K562 (cell line): ENCODE results near the gene PDE11A. TPM values are rescaled to one million over a fixed set of nuclear protein-coding genes. Genes with fewer than 3 reads are reported as not detected.

Source experiments
- ATAC-seq: fragments of 200-7000 bp; cut with Tn5 transposase; 3 replicates; pipeline ENCODE4 v1.9.1; 2020; ENCODE audit warnings: moderate library complexity
- BruUV-seq: library from RNA; stranded (reverse); fragments of 400-500 nt; replicated peaks from 2 replicates; lab custom pipeline; 2021; lab: Mats Ljungman, UMichigan
- CTCF ChIA-PET: fragments of 300-600 bp; formaldehyde crosslinking; extraction: SDS; loops from one replicate; lab custom pipeline; 2021; ENCODE audit warnings: low intra/inter-chr PET ratio; lab: Yijun Ruan, JAX
- POLR2A ChIA-PET: fragments of 300-600, 350-650 bp; sonication (Branson Sonifier 250); formaldehyde crosslinking; extraction: SDS; loops from one replicate; lab custom pipeline; 2021; ENCODE audit warnings: antibody characterized with exemption, inconsistent platforms; lab: Yijun Ruan, JAX
- DNase-seq, 4 experiments: peaks; one replicate each; pipeline versions ENCODE4 v3.0.0 to v3.0.0-alpha.2; 2011 to 2018; ENCODE audit warnings: low spot score in 3 of 4, mixed read lengths in 3 of 4; ENCODE audit errors: extremely low read depth in 1 of 4
- FAIRE-seq: peaks from 2 replicates; lab custom pipeline; 2011; peaks lifted over from hg19 to GRCh38; lab: Jason Lieb, UNC
- H2AFZ ChIP-seq: 2 replicates; pipeline ENCODE4 v1.6.0; 2011; ENCODE audit warnings: low read depth, low read length, control low read depth, inconsistent platforms
- H3K27ac ChIP-seq: fragments of 200-600 bp; 3 replicates; pipeline ENCODE4 v1.8.0; 2011; ENCODE audit warnings: low read depth, mild to moderate bottlenecking, control low read depth, inconsistent platforms, low read length, moderate library complexity, mixed read lengths; ENCODE audit errors: extremely low read depth
- H3K27me3 ChIP-seq, 2 experiments: fragments of 300-600 bp in 1 of 2; 2 replicates in 1 of 2; 3 replicates in 1 of 2; pipeline versions ENCODE4 v1.6.0 to v1.8.0; 2011; ENCODE audit warnings: inconsistent platforms in 2 of 2, low read length in 2 of 2, mild to moderate bottlenecking in 1 of 2, mixed read lengths in 1 of 2, moderate library complexity in 1 of 2; ENCODE audit not compliant: control insufficient read depth in 2 of 2, insufficient read depth in 2 of 2
- H3K36me3 ChIP-seq: fragments of 300-600 bp; 3 replicates; pipeline ENCODE4 v1.8.0; 2011; ENCODE audit warnings: mild to moderate bottlenecking, low read length, inconsistent platforms; ENCODE audit not compliant: control insufficient read depth, insufficient read depth
- H3K4me1 ChIP-seq, 2 experiments: fragments of 200-600 bp in 1 of 2; replicated peaks in 1 of 2; 2 replicates in 1 of 2; 3 replicates in 1 of 2; pipeline versions ENCODE4 v1.5.1 to v1.8.0; 2011; ENCODE audit warnings: inconsistent platforms in 2 of 2, low read length in 2 of 2, mild to moderate bottlenecking in 1 of 2, mixed read lengths in 1 of 2, moderate library complexity in 1 of 2; ENCODE audit not compliant: control insufficient read depth in 2 of 2, insufficient read depth in 2 of 2
- H3K4me2 ChIP-seq: 2 replicates; pipeline ENCODE4 v1.6.1; 2011; ENCODE audit warnings: low read length, control low read depth, inconsistent platforms, mixed read lengths; ENCODE audit not compliant: insufficient read depth
- H3K4me3 ChIP-seq: fragments of 200-600 bp; sonication (generic), shearing (Covaris generic); 2 replicates; pipeline ENCODE4 v1.5.1; 2016; ENCODE audit warnings: control low read depth, inconsistent platforms
- H3K79me2 ChIP-seq: fragments of 200-600 bp; 3 replicates; pipeline ENCODE4 v1.8.0; 2011; ENCODE audit warnings: low read length, inconsistent platforms; ENCODE audit not compliant: control insufficient read depth, insufficient read depth
- H3K9ac ChIP-seq, 2 experiments: 2 replicates each; pipeline versions ENCODE4 v1.6.0 to v1.6.1; 2011; ENCODE audit warnings: low read depth in 2 of 2, low read length in 2 of 2, control low read depth in 1 of 2, inconsistent platforms in 1 of 2, mild to moderate bottlenecking in 1 of 2, mixed read lengths in 1 of 2; ENCODE audit not compliant: insufficient read depth in 1 of 2
- H3K9me1 ChIP-seq: one replicate; pipeline ENCODE4 v1.6.0; 2011; ENCODE audit warnings: inconsistent platforms, mild to moderate bottlenecking, low read length, moderate library complexity; ENCODE audit not compliant: control insufficient read depth, insufficient read depth
- H3K9me3 ChIP-seq: replicated peaks from 2 replicates; pipeline ENCODE4 v1.5.1; 2011; ENCODE audit warnings: low read depth, low read length, inconsistent platforms; ENCODE audit not compliant: control insufficient read depth, insufficient read depth
- H4K20me1 ChIP-seq: replicated peaks from 2 replicates; pipeline ENCODE4 v1.6.1; 2011; ENCODE audit warnings: low read length, inconsistent platforms, mixed read lengths; ENCODE audit not compliant: control insufficient read depth, insufficient read depth
- CREB3 ChIP-seq: fragments of 450-650 bp; conservative IDR thresholded peaks from 2 replicates; pipeline ENCODE4 v1.6.1; 2016; ENCODE audit warnings: missing genetic modification characterization, low read depth, mild to moderate bottlenecking, missing compliant biosample characterization, moderate library complexity
- CXXC5 ChIP-seq: fragments of 250-450 bp; sonication (Bioruptor Pico); IDR thresholded peaks from 2 replicates; pipeline ENCODE4 v1.8.0; 2022; ENCODE audit warnings: inconsistent platforms, mild to moderate bottlenecking, moderate library complexity
- GTF2A2 ChIP-seq: IDR thresholded peaks from 2 replicates; pipeline ENCODE4 v1.6.1; 2016; ENCODE audit warnings: mild to moderate bottlenecking, missing genetic modification characterization, missing compliant biosample characterization
- NFIC ChIP-seq: fragments of 450-650 bp; IDR thresholded peaks from 2 replicates; pipeline ENCODE4 v1.6.1; 2017; ENCODE audit warnings: mild to moderate bottlenecking, inconsistent platforms
- NR4A1 ChIP-seq, 2 experiments: fragments of 250-450 bp in 1 of 2; fragments of 450-650 bp in 1 of 2; sonication (Bioruptor Pico) in 1 of 2; IDR thresholded peaks; 2 replicates each; pipeline versions ENCODE4 v1.4.0 to v1.6.1; 2016 to 2020; ENCODE audit warnings: mild to moderate bottlenecking in 2 of 2, missing compliant biosample characterization in 1 of 2, missing genetic modification characterization in 1 of 2, moderate library complexity in 1 of 2
- POLR2H ChIP-seq: IDR thresholded peaks from 2 replicates; pipeline ENCODE4 v1.6.1; 2016; ENCODE audit warnings: missing genetic modification characterization, low read depth, mild to moderate bottlenecking, control low read depth, missing compliant biosample characterization, moderate library complexity
- PTRF ChIP-seq: fragments of 450-650 bp; IDR thresholded peaks from 2 replicates; pipeline ENCODE4 v1.6.1; 2016; ENCODE audit warnings: mild to moderate bottlenecking, missing genetic modification characterization, missing compliant biosample characterization
- ZNF740 ChIP-seq, 3 experiments: fragments of 200-800 bp in 1 of 3; sonication (Bioruptor generic) in 1 of 3; sonication (generic) in 1 of 3; formaldehyde crosslinking in 1 of 3; IDR thresholded peaks; 2 replicates each; pipeline versions ENCODE4 v1.6.1 to v1.8.0; 2016 to 2022; ENCODE audit warnings: mild to moderate bottlenecking in 2 of 3, missing compliant biosample characterization in 2 of 3, missing genetic modification characterization in 2 of 3, missing genetic modification reagents in 1 of 3
- WGBS: fragments of 100-300 bp; shearing (Covaris generic); methylation state at CpG from one replicate; pipeline ENCODE4 v1.1.6; 2016; ENCODE audit warnings: low coverage, mixed read lengths; ENCODE audit not compliant: insufficient coverage; ENCODE audit errors: missing lambda C conversion rate; 5-methylcytosine and 5-hydroxymethylcytosine counted together
- in situ Hi-C: fragments of 300-500 bp; cut with MboI; formaldehyde crosslinking; loops from 4 replicates; pipeline ENCODE4 v1.15.0; 2018; ENCODE audit warnings: inconsistent platforms, mixed read lengths
- intact Hi-C: fragments of 100-400 bp; cut with micrococcal nuclease; formaldehyde crosslinking; loops from 2 replicates; pipeline ENCODE4 v1.14.2; 2022
- polyA plus RNA-seq, 8 experiments: library from polyadenylated mRNA; depleted of rRNA in 4 of 8; stranded (reverse) in 5 of 8; unstranded in 3 of 8; fragments of >200 nt; fragmentation: Nextera tagmentation in 2 of 8; fragmentation: Illumina TruSeq in 1 of 8; extraction: Ambion mirVana in 2 of 8; extraction: Trizol in 1 of 8; gene quantifications; 2 replicates each; pipeline versions ENCODE4 v1.2.1 to v1.2.3, GENCODE V29; 2011 to 2014; ENCODE audit warnings: inconsistent platforms in 1 of 8, missing spikeins in 1 of 8
- total RNA-seq, 7 experiments: library from RNA; depleted of rRNA in 6 of 7; stranded (reverse); fragments of >200 nt in 6 of 7; fragmentation: Illumina TruSeq in 2 of 7; extraction: Trizol in 2 of 7; gene quantifications; 2 replicates each; pipeline versions ENCODE4 v1.2.1 to v1.2.3, GENCODE V29; 2011 to 2021; ENCODE audit warnings: low replicate concordance in 1 of 7

PDE11A gene
- total and polyA plus RNA-seq, 9 of the 15 experiments (the other 6 are each of a cell fraction or from before 2014, with no cell fraction given) = 3.2 to 22.1 (median 5.7) TPM

DNA sequence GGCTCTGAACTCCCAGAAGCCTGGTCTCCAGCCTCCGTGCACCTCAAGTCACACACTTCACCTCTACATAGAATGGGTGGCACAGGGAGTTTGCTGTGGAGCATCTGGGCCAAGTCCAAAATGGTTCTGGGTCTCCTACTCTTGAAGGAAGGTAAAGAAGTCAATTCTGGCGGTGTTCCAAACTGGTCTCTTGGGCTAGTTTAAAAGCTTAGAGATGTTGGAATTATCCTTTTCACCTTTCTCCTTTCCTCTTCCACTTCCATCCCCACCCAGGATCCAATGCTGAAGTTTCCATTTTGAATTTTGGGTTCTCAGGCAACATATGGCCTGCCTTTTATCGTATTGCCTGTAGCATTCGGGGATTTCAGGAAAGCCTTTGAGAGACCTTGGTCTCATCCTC, 325.2 kb downstream of the PDE11A start:
- 45% methylated on average over 4 of the region's 4 CpGs for WGBS
- H3K79me2 ChIP-seq = no peaks in the 10 kb centered on the region
- FAIRE-seq (no peak), ATAC-seq (peak; percentile 12; the same call in 1 of the 3 replicates), DNase-seq (no peak)
- no peaks in the 10 kb centered on the region for H3K9me1 ChIP-seq
- H3K4me3 ChIP-seq = no peak overlapping the region
- H3K27me3 ChIP-seq = no peaks in the 10 kb centered on the region
- H3K4me1 ChIP-seq = peaks cover 0 to 20% of the 10 kb centered on the region in 2 experiments; a peak in 3 of 5 replicates
- in situ Hi-C loops (no loop called here), intact Hi-C loops (no loop called here)
- no peaks in the 10 kb centered on the region for H4K20me1 ChIP-seq
- no peak for TF ChIP-seq GTF2A2 (tag)
- no peak for TF ChIP-seq ZNF740 (CRISPR knock-in tag; IDR thresholded peaks at IDR 0.05)
- 0 out of 4 replicates have a peak, but pooled peaks of 1 of the 2 experiments have one; percentile 22 for TF ChIP-seq ZNF740 (tag; IDR thresholded peaks at IDR 0.05)
- 0 out of 2 replicates have a peak, but pooled peaks have one; percentile 9 for TF ChIP-seq CXXC5
- TF ChIP-seq POLR2H (tag) = no peak
- TF ChIP-seq PTRF (tag) = peak; percentile 39; the same call in 1 of the 2 replicates
- TF ChIP-seq CREB3 (tag) = 0 out of 2 replicates have a peak, but pooled peaks have one; percentile 57
- TF ChIP-seq NR4A1 (CRISPR knock-in tag; IDR thresholded peaks at IDR 0.05) = no peak
- 0 out of 2 replicates have a peak, but pooled peaks have one; percentile 21 for TF ChIP-seq NR4A1 (tag; IDR thresholded peaks at IDR 0.05)
- TF ChIP-seq NFIC = peak; percentile 74
- BruUV-seq = no TSS peak
- no peak overlapping the region for H3K4me2 ChIP-seq
- POLR2A ChIA-PET = interaction anchor here (0.6 to 1.6 kb wide), 4 partner anchors 20 to 355 kb away, joined by 3 to 5 read pairs (median 3); partner anchors contain the start of gene AGPS
- H3K36me3 ChIP-seq = no peaks in the 10 kb centered on the region
- no peaks in the 10 kb centered on the region for H3K9me3 ChIP-seq
- H3K9ac ChIP-seq = 0 out of 4 replicates have a peak overlapping the region, but pooled peaks of 1 of the 2 experiments have one; percentile 5
- no peak overlapping the region for H3K27ac ChIP-seq
- H2AFZ ChIP-seq = peak overlapping the region; percentile 16; the same call in 1 of the 2 replicates
- CTCF ChIA-PET = no interaction called here
